A549 (cell line): ENCODE data around the gene ACSL5. TPM values are rescaled to one million over a fixed set of nuclear protein-coding genes. Genes with fewer than 3 reads are reported as not detected.

ENCODE experiments used
- ATAC-seq, 2 experiments: fragments of 200-7000 bp in 1 of 2; fragments of >200 bp in 1 of 2; cut with Nextera tagmentation in 1 of 2; cut with Tn5 transposase in 1 of 2; 3 replicates each; pipeline versions ENCODE4 v1.8.0 to v1.9.1; 2018 to 2020; ENCODE audit warnings: mild to moderate bottlenecking in 1 of 2, moderate library complexity in 1 of 2
- CTCF ChIA-PET: fragments of 300-600 bp; sonication (Branson Sonifier 250); formaldehyde crosslinking; extraction: SDS; loops from one replicate; lab custom pipeline; 2021; ENCODE audit warnings: antibody characterized with exemption, inconsistent platforms; lab: Yijun Ruan, JAX
- POLR2A ChIA-PET: fragments of 350-600 bp; formaldehyde crosslinking; extraction: SDS; loops from one replicate; lab custom pipeline; 2021; ENCODE audit warnings: antibody characterized with exemption, inconsistent platforms; lab: Yijun Ruan, JAX
- DNase-seq, 2 experiments: peaks; one replicate each; pipeline versions ENCODE4 v3.0.0 to v3.0.0-alpha.2; 2011 to 2016; ENCODE audit warnings: low read depth in 1 of 2, low spot score in 1 of 2
- FAIRE-seq: peaks from 2 replicates; lab custom pipeline; 2011; peaks lifted over from hg19 to GRCh38; lab: Jason Lieb, UNC
- H3K27ac ChIP-seq, 2 experiments: fragments of >200 bp; sonication (Bioruptor Twin); formaldehyde crosslinking; 3 replicates each; pipeline ENCODE4 v1.5.1; 2016 to 2017
- H3K4me1 ChIP-seq: fragments of >200 bp; sonication (Bioruptor Twin); formaldehyde crosslinking; 3 replicates; pipeline ENCODE4 v1.6.1; 2016
- H3K4me2 ChIP-seq: fragments of >200 bp; sonication (Bioruptor Twin); formaldehyde crosslinking; 3 replicates; pipeline ENCODE4 v1.6.1; 2016
- H3K4me3 ChIP-seq: fragments of >200 bp; sonication (Bioruptor Twin); formaldehyde crosslinking; 3 replicates; pipeline ENCODE4 v1.5.1; 2016
- H3K9me3 ChIP-seq: fragments of >200 bp; sonication (Bioruptor Twin); formaldehyde crosslinking; 3 replicates; pipeline ENCODE4 v1.6.1; 2016
- CBX2 ChIP-seq: fragments of 200-600 bp; sonication (generic); IDR thresholded peaks from 2 replicates; pipeline ENCODE4 v1.6.1; 2016; ENCODE audit warnings: low read depth, mild to moderate bottlenecking, borderline replicate concordance
- CBX8 ChIP-seq: fragments of 200-600 bp; sonication (generic); IDR thresholded peaks from 2 replicates; pipeline ENCODE4 v1.6.1; 2016
- CEBPB ChIP-seq, 2 experiments: fragments of >200 bp in 1 of 2; sonication (Bioruptor Twin) in 1 of 2; formaldehyde crosslinking in 1 of 2; IDR thresholded peaks; 2 replicates each; pipeline ENCODE4 v1.6.1; 2012 to 2016
- EHF ChIP-seq: fragments of 250-450 bp; sonication (Bioruptor Pico); IDR thresholded peaks from 2 replicates; pipeline ENCODE4 v1.5.0; 2020; ENCODE audit warnings: mild to moderate bottlenecking
- EHMT2 ChIP-seq: fragments of 200-600 bp; sonication (generic); IDR thresholded peaks from 2 replicates; pipeline ENCODE4 v1.6.1; 2016; ENCODE audit warnings: antibody characterized with exemption, low read depth, mild to moderate bottlenecking, moderate library complexity
- ESRRA ChIP-seq: fragments of 150-350 bp; IDR thresholded peaks from 2 replicates; pipeline ENCODE4 v1.6.1; 2014; ENCODE audit warnings: mild to moderate bottlenecking, low read length, borderline replicate concordance
- FOSL2 ChIP-seq, 2 experiments: fragments of 450-650 bp in 1 of 2; fragments of >200 bp in 1 of 2; sonication (Bioruptor Twin) in 1 of 2; formaldehyde crosslinking; IDR thresholded peaks; 2 replicates each; pipeline versions ENCODE4 v1.5.0 to v1.6.1; 2016 to 2020; ENCODE audit warnings: mild to moderate bottlenecking in 1 of 2, moderate library complexity in 1 of 2
- GATA3 ChIP-seq: IDR thresholded peaks from 2 replicates; pipeline ENCODE4 v1.6.1; 2012; ENCODE audit warnings: borderline replicate concordance
- HDAC2 ChIP-seq: fragments of 200-600 bp; sonication (generic); IDR thresholded peaks from 2 replicates; pipeline ENCODE4 v1.6.1; 2016
- HEYL ChIP-seq: fragments of 250-450 bp; sonication (Bioruptor Pico); IDR thresholded peaks from 2 replicates; pipeline ENCODE4 v1.8.0; 2021; ENCODE audit warnings: mild to moderate bottlenecking, moderate library complexity
- HOXB13 ChIP-seq: fragments of 250-450 bp; sonication (Bioruptor Pico); IDR thresholded peaks from 2 replicates; pipeline ENCODE4 v1.5.0; 2020; ENCODE audit warnings: low read depth, mild to moderate bottlenecking, moderate library complexity
- JUN ChIP-seq, 2 experiments: fragments of >200 bp; sonication (Bioruptor Twin); formaldehyde crosslinking; IDR thresholded peaks; 2 replicates in 1 of 2; 3 replicates in 1 of 2; pipeline ENCODE4 v1.6.1; 2016 to 2017
- MAFK ChIP-seq: fragments of 450-650 bp; IDR thresholded peaks from 2 replicates; pipeline ENCODE4 v1.6.1; 2014; ENCODE audit not compliant: partially characterized antibody
- NFE2L2 ChIP-seq: fragments of 150-350 bp; conservative IDR thresholded peaks from 2 replicates; pipeline ENCODE4 v1.6.1; 2014; ENCODE audit warnings: low read length
- NR3C1 ChIP-seq: fragments of >200 bp; sonication (Bioruptor Twin); formaldehyde crosslinking; IDR thresholded peaks from 3 replicates; pipeline ENCODE4 v1.6.1; 2017
- POLR2A ChIP-seq: IDR thresholded peaks from 2 replicates; pipeline ENCODE4 v1.6.1; 2012; ENCODE audit warnings: mild to moderate bottlenecking, low read length
- POLR2AphosphoS2 ChIP-seq: conservative IDR thresholded peaks from 2 replicates; pipeline ENCODE4 v1.6.1; 2012; ENCODE audit warnings: low read length, improper control_type of control experiment, inconsistent platforms
- RARB ChIP-seq: fragments of 250-450 bp; sonication (Bioruptor Pico); IDR thresholded peaks from 2 replicates; pipeline ENCODE4 v1.8.0; 2021; ENCODE audit warnings: mild to moderate bottlenecking, moderate library complexity
- RFX5 ChIP-seq: fragments of 450-650 bp; IDR thresholded peaks from 2 replicates; pipeline ENCODE4 v1.7.1; 2014; ENCODE audit warnings: antibody characterized with exemption, mild to moderate bottlenecking, moderate library complexity
- SREBF2 ChIP-seq: fragments of 450-650 bp; IDR thresholded peaks from 2 replicates; pipeline ENCODE4 v1.6.1; 2014; ENCODE audit warnings: mild to moderate bottlenecking, moderate library complexity
- TP53 ChIP-seq: fragments of 250-450 bp; sonication (Bioruptor Pico); IDR thresholded peaks from 2 replicates; pipeline ENCODE4 v1.5.0; 2021; ENCODE audit warnings: mild to moderate bottlenecking, moderate library complexity
- ZFP36 ChIP-seq: fragments of 450-650 bp; IDR thresholded peaks from 2 replicates; pipeline ENCODE4 v1.6.1; 2014; ENCODE audit warnings: borderline replicate concordance; ENCODE audit not compliant: partially characterized antibody
- WGBS: methylation state at CpG from one replicate; pipeline ENCODE4 v1.1.6; 2017; ENCODE audit errors: missing lambda C conversion rate; 5-methylcytosine and 5-hydroxymethylcytosine counted together
- polyA plus RNA-seq, 4 experiments: library from polyadenylated mRNA; depleted of rRNA in 3 of 4; stranded (reverse); fragments of >200 nt; fragmentation: RNase III in 1 of 4; extraction: RNeasy Plus Mini Kit Qiagen cat#74134 plus additional on column Dnase treatment in 1 of 4; gene quantifications; 2 replicates in 3 of 4; 3 replicates in 1 of 4; pipeline ENCODE4 v1.2.3, GENCODE V29; 2011 to 2017
- TF ChIP-seq, protein P1 (sequence below): IDR thresholded peaks from 2 replicates; pipeline ENCODE4 v1.6.1; 2012
- TF ChIP-seq, protein P2 (sequence below): IDR thresholded peaks from 2 replicates; pipeline ENCODE4 v1.6.1; 2012; ENCODE audit warnings: low read depth, borderline replicate concordance
- TF ChIP-seq, protein P3 (sequence below): fragments of 200-600 bp; sonication (generic); IDR thresholded peaks from 2 replicates; pipeline ENCODE4 v1.6.1; 2016; ENCODE audit warnings: antibody characterized with exemption, mild to moderate bottlenecking, moderate library complexity
- TF ChIP-seq, protein P4 (sequence below): fragments of 250-450 bp; sonication (Bioruptor Pico); IDR thresholded peaks from 2 replicates; pipeline ENCODE4 v1.5.0; 2020; ENCODE audit warnings: low read depth, mild to moderate bottlenecking, moderate library complexity
- TF ChIP-seq, protein P5 (sequence below): fragments of 250-450 bp; sonication (Bioruptor Pico); IDR thresholded peaks from 2 replicates; pipeline ENCODE4 v1.5.0; 2021; ENCODE audit warnings: mild to moderate bottlenecking, moderate library complexity, borderline replicate concordance
- TF ChIP-seq, protein P6 (sequence below): fragments of >200 bp; sonication (Bioruptor Twin); formaldehyde crosslinking; IDR thresholded peaks from 3 replicates; pipeline ENCODE4 v1.5.1; 2016

Gene ACSL5
- polyA plus RNA-seq, 2 of the 4 experiments (the other 2 are of a cell fraction), result 0.15 to 0.25 TPM

DNA sequence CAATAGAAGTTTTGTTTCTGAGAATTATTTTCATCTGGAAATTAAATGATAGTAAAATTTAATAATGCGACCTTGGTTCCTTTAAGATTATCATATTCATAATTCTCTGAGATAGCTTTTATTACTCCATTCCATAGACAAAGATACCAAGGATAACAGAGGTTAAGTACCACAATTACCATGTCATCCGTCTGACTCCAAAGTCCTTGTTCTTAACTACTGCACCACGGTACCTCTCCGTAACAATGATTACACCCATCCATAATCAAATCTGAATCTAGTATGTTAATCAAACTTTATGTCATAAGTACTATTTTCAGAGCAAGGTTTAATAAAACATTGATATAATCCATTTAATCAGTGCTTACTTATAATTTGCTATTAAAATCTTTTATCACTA, 64.4 kb downstream of the ACSL5 start:
- FAIRE-seq (no peak), DNase-seq (no peak), ATAC-seq (no peak)
- no peaks in the 10 kb centered on the region for H3K4me1 ChIP-seq
- WGBS, result 94% methylated on average over 4 of the region's 4 CpGs
- H3K4me3 ChIP-seq, result no peak overlapping the region
- ChIA-PET CTCF (interaction anchor here (1.9 kb wide), 1 partner anchor 130 kb away, joined by 7 read pairs; no protein-coding TSS in a partner anchor), POLR2A (no interaction called here)
- no peak for TF ChIP-seq HEYL (CRISPR knock-in tag)
- no peak for TF ChIP-seq RARB
- TF ChIP-seq, protein P1, sequence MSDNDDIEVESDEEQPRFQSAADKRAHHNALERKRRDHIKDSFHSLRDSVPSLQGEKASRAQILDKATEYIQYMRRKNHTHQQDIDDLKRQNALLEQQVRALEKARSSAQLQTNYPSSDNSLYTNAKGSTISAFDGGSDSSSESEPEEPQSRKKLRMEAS, result no peak
- no peak for TF ChIP-seq HDAC2
- TF ChIP-seq RFX5, result no peak
- TF ChIP-seq HOXB13 (CRISPR knock-in tag), result no peak
- no peak for TF ChIP-seq ESRRA
- TF ChIP-seq TP53 (CRISPR knock-in tag), result no peak
- no peak for TF ChIP-seq POLR2AphosphoS2
- TF ChIP-seq, protein P2, sequence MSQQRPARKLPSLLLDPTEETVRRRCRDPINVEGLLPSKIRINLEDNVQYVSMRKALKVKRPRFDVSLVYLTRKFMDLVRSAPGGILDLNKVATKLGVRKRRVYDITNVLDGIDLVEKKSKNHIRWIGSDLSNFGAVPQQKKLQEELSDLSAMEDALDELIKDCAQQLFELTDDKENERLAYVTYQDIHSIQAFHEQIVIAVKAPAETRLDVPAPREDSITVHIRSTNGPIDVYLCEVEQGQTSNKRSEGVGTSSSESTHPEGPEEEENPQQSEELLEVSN, result no peak
- no peak for TF ChIP-seq JUN (IDR thresholded peaks at IDR 0.05)
- TF ChIP-seq, protein P3, sequence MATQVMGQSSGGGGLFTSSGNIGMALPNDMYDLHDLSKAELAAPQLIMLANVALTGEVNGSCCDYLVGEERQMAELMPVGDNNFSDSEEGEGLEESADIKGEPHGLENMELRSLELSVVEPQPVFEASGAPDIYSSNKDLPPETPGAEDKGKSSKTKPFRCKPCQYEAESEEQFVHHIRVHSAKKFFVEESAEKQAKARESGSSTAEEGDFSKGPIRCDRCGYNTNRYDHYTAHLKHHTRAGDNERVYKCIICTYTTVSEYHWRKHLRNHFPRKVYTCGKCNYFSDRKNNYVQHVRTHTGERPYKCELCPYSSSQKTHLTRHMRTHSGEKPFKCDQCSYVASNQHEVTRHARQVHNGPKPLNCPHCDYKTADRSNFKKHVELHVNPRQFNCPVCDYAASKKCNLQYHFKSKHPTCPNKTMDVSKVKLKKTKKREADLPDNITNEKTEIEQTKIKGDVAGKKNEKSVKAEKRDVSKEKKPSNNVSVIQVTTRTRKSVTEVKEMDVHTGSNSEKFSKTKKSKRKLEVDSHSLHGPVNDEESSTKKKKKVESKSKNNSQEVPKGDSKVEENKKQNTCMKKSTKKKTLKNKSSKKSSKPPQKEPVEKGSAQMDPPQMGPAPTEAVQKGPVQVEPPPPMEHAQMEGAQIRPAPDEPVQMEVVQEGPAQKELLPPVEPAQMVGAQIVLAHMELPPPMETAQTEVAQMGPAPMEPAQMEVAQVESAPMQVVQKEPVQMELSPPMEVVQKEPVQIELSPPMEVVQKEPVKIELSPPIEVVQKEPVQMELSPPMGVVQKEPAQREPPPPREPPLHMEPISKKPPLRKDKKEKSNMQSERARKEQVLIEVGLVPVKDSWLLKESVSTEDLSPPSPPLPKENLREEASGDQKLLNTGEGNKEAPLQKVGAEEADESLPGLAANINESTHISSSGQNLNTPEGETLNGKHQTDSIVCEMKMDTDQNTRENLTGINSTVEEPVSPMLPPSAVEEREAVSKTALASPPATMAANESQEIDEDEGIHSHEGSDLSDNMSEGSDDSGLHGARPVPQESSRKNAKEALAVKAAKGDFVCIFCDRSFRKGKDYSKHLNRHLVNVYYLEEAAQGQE, result no peak
- no peak for TF ChIP-seq CEBPB (IDR thresholded peaks at IDR 0.05)
- TF ChIP-seq, all 56 proteins: peak for 0
- Histone ChIP-seq H3K4me2 (no peak overlapping the region), H3K27ac (no peak overlapping the region), H3K9me3 (no peaks in the 10 kb centered on the region)

DNA sequence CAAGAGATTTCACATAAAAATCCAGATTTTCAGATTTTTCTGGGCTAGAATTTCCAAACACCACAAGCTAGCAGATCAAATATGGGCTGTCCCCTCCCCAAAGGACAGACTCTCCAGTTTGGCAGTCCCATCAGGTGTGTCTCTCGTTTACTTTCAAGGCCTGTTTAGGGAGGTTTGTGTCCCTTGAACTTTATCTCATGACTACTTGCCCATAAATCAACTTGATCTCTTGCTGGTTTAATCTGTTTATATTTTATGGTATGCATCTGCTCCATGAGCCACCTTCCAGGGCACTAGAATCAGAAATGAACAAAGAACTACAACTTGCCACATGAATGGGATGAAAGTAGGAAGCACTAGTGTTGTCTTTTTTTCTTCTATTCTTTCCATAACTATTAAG, 67.6 kb downstream of the ACSL5 start:
- H3K4me2 ChIP-seq, result no peak overlapping the region
- TF ChIP-seq ZFP36 (no peak), NFE2L2 (no peak), EHMT2 (no peak), POLR2A (no peak), TP53 (CRISPR knock-in tag) (no peak), CBX2 (no peak), NR3C1 (no peak), CBX8 (no peak), FOSL2 (IDR thresholded peaks at IDR 0.05) (no peak), FOSL2 (CRISPR knock-in tag; IDR thresholded peaks at IDR 0.05) (no peak), GATA3 (no peak), MAFK (no peak), SREBF2 (no peak), EHF (CRISPR knock-in tag) (no peak), HDAC2 (no peak)
- TF ChIP-seq, protein P4, sequence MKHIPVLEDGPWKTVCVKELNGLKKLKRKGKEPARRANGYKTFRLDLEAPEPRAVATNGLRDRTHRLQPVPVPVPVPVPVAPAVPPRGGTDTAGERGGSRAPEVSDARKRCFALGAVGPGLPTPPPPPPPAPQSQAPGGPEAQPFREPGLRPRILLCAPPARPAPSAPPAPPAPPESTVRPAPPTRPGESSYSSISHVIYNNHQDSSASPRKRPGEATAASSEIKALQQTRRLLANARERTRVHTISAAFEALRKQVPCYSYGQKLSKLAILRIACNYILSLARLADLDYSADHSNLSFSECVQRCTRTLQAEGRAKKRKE, result no peak
- TF ChIP-seq, protein P5, sequence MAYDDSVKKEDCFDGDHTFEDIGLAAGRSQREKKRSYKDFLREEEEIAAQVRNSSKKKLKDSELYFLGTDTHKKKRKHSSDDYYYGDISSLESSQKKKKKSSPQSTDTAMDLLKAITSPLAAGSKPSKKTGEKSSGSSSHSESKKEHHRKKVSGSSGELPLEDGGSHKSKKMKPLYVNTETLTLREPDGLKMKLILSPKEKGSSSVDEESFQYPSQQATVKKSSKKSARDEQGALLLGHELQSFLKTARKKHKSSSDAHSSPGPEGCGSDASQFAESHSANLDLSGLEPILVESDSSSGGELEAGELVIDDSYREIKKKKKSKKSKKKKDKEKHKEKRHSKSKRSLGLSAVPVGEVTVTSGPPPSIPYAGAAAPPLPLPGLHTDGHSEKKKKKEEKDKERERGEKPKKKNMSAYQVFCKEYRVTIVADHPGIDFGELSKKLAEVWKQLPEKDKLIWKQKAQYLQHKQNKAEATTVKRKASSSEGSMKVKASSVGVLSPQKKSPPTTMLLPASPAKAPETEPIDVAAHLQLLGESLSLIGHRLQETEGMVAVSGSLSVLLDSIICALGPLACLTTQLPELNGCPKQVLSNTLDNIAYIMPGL (CRISPR knock-in tag), result no peak
- TF ChIP-seq, protein P6, sequence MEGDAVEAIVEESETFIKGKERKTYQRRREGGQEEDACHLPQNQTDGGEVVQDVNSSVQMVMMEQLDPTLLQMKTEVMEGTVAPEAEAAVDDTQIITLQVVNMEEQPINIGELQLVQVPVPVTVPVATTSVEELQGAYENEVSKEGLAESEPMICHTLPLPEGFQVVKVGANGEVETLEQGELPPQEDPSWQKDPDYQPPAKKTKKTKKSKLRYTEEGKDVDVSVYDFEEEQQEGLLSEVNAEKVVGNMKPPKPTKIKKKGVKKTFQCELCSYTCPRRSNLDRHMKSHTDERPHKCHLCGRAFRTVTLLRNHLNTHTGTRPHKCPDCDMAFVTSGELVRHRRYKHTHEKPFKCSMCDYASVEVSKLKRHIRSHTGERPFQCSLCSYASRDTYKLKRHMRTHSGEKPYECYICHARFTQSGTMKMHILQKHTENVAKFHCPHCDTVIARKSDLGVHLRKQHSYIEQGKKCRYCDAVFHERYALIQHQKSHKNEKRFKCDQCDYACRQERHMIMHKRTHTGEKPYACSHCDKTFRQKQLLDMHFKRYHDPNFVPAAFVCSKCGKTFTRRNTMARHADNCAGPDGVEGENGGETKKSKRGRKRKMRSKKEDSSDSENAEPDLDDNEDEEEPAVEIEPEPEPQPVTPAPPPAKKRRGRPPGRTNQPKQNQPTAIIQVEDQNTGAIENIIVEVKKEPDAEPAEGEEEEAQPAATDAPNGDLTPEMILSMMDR, result no peak
- TF ChIP-seq, protein P2, result no peak
- TF ChIP-seq, all 56 proteins: peak for 0
- Histone ChIP-seq H3K9me3 (no peaks in the 10 kb centered on the region), H3K4me3 (no peak overlapping the region), H3K27ac (no peak overlapping the region), H3K4me1 (peaks cover 9% of the 10 kb centered on the region)
- ChIA-PET CTCF (interaction anchor here (1.3 kb wide), 1 partner anchor 31 kb away, joined by 3 read pairs; no protein-coding TSS in a partner anchor), POLR2A (no interaction called here)
- no peak for FAIRE-seq
- DNase-seq, result no peak
- ATAC-seq, result no peak
- 100% methylated on average over 1 of the region's 1 CpG for WGBS
